ENCODE measurements around the gene XPC.
"Not testable (repeated sequence)": the region's sequence is repeated elsewhere in the genome, so short reads cannot be mapped to it uniquely, and the experiment has no call there.

Gene XPC

GRCh38 chr3:14121859-14122258 lies 56.5 kb downstream of the XPC start:
- H3K27ac ChIP-seq (ENCODE audit: extremely low read depth, low read depth, low read length), result no peak overlapping the region
- H3K4me3 ChIP-seq (ENCODE audit: low read depth, low read length), result no peak overlapping the region
- no peaks in the 10 kb centered on the region for H3K9me3 ChIP-seq (ENCODE audit: control insufficient read depth, insufficient read depth, low read depth, low read length)
- ChIA-PET CTCF (interaction anchor here (0.6 to 1.5 kb wide), 3 partner anchors 33 to 525 kb away, joined by 3 to 4 read pairs (median 3); no protein-coding TSS in a partner anchor), POLR2A (interaction anchor here (0.7 kb wide), 1 partner anchor 133 kb away, joined by 3 read pairs; no protein-coding TSS in a partner anchor)
- peaks cover 4% of the 10 kb centered on the region for H3K4me1 ChIP-seq (ENCODE audit: control insufficient read depth, insufficient read depth, low read length)
- peaks cover 0 to 42% of the 10 kb centered on the region in 2 experiments; a peak in 1 of 3 replicates for H3K36me3 ChIP-seq (ENCODE audit: control insufficient read depth in 2 of 2, insufficient read depth in 1 of 2, low read length in 2 of 2)
- TF ChIP-seq GFI1B (tag by site-specific recombination; IDR thresholded peaks at IDR 0.05) (no peak), ZNF629 (tag by site-specific recombination; IDR thresholded peaks at IDR 0.05) (no peak), TRIM28 (IDR thresholded peaks at IDR 0.05; ENCODE audit: borderline replicate concordance, low read length) (no peak), HOXC10 (CRISPR knock-in tag; IDR thresholded peaks at IDR 0.05) (no peak), ZNF701 (tag by site-specific recombination; IDR thresholded peaks at IDR 0.05) (no peak), ZNF155 (tag by site-specific recombination; IDR thresholded peaks at IDR 0.05) (no peak), FEZF1 (tag by site-specific recombination; IDR thresholded peaks at IDR 0.05) (no peak), ZNF423 (tag by site-specific recombination; IDR thresholded peaks at IDR 0.05) (no peak)

GRCh38 chr3:14120921-14121448 lies 57.4 kb downstream of the XPC start:
- H3K36me3 ChIP-seq (ENCODE audit: control insufficient read depth in 2 of 2, insufficient read depth in 1 of 2, low read length in 2 of 2), result peaks cover 0 to 44% of the 10 kb centered on the region in 2 experiments; a peak in 1 of 3 replicates

DNA sequence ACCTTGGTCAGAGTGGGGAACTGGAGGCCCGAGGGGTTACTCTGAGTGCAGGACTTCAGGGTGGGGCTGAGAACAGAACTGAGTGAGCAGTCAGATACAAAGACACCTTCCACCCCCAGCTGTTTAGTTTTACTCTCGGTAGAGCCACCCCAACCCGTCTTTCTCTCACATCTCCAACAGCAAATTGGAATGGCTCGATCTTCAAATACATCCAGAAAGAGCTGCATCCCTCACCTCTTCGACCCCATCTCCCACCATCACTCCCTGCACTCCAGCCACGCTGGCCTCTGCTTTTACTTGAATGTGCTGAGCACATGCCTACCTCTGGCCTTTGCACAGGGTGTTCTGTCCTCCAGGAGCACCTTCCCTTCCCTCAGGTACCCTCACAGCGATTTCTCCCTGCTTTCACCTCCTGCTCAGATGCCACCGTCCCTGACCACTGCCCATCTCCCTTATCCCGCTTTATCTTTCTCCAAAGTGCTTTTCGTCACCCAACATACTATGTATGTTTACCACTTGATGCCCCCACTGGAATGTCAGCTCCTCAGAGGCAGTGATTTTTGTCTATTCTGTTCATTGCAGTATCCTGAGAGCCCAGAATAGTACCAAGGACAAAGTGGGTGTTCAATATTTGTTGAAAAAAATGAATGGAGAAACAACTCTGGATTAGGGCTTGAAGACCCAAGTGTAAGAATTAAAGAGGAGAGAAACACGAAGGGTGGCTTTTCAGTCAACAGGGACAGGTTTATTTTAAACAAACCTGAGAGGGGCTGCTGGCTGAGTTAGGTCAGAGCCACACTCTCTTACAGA lies 58.1 kb downstream of the XPC start:
- TF ChIP-seq KLF9 (tag by site-specific recombination; IDR thresholded peaks at IDR 0.05; ENCODE audit: low read depth), result no peak
- no peak for TF ChIP-seq TRIM28 (IDR thresholded peaks at IDR 0.05; ENCODE audit: borderline replicate concordance, low read length)
- no peak overlapping the region for H3K27ac ChIP-seq (ENCODE audit: extremely low read depth, low read depth, low read length)
- no peaks in the 10 kb centered on the region for H3K9me3 ChIP-seq (ENCODE audit: control insufficient read depth, insufficient read depth, low read depth, low read length)
- POLR2A ChIA-PET, result no interaction called here
- no peaks in the 10 kb centered on the region; the same call in 1 of the 2 replicates for H3K4me1 ChIP-seq (ENCODE audit: control insufficient read depth, insufficient read depth, low read length)
- CTCF ChIA-PET, result interaction anchor here (1.5 kb wide), 1 partner anchor 223 kb away, joined by 3 read pairs; no protein-coding TSS in a partner anchor
- H3K36me3 ChIP-seq (ENCODE audit: control insufficient read depth in 2 of 2, insufficient read depth in 1 of 2, low read length in 2 of 2), result peaks cover under 1 to 51% of the 10 kb centered on the region in 2 experiments; a peak in 1 of 3 replicates
- H3K4me3 ChIP-seq (ENCODE audit: low read depth, low read length), result no peak overlapping the region

More at GRCh38 chr3:14120921-14121448, 57.4 kb downstream of the XPC start:
- H3K9me3 ChIP-seq (ENCODE audit: control insufficient read depth, insufficient read depth, low read depth, low read length); H3K4me3 ChIP-seq (ENCODE audit: low read depth, low read length); H3K27ac ChIP-seq (ENCODE audit: extremely low read depth, low read depth, low read length); H3K4me1 ChIP-seq (ENCODE audit: control insufficient read depth, insufficient read depth, low read length); POLR2A ChIA-PET: not testable (repeated sequence)
- CTCF ChIA-PET, result interaction anchor here (0.6 to 1.5 kb wide), 2 partner anchors 34 to 224 kb away, joined by 3 read pairs; no protein-coding TSS in a partner anchor

DNA sequence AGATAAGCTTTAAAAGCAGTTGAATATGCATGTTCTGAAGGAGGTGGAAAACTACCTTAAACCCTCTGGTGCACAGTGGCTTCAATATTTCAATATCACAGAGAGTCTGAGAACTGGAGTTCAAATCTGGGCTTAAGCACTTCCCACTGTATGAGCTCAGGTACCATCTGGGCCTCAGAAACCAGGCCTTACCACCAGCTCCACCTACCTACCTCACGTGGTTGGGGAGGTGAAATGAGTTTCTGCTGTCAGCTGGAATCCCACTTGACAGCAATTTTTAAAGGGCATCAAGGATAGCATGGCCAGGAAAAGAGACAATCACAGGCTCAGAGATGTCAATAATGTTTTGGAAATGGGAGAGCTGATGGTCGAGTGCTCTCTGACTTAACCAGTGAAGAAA lies 58.8 kb downstream of the XPC start:
- POLR2A ChIA-PET, result no interaction called here
- Histone ChIP-seq H3K36me3 (ENCODE audit: control insufficient read depth in 2 of 2, insufficient read depth in 1 of 2, low read length in 2 of 2) (peaks cover 4 to 58% of the 10 kb centered on the region in 2 experiments; a peak in 1 of 3 replicates), H3K4me1 (ENCODE audit: control insufficient read depth, insufficient read depth, low read length) (no peaks in the 10 kb centered on the region; the same call in 1 of the 2 replicates), H3K9me3 (ENCODE audit: control insufficient read depth, insufficient read depth, low read depth, low read length) (no peaks in the 10 kb centered on the region), H3K27ac (ENCODE audit: extremely low read depth, low read depth, low read length) (no peak overlapping the region), H3K4me3 (ENCODE audit: low read depth, low read length) (no peak overlapping the region)
- TF ChIP-seq ZBTB1 (tag by site-specific recombination; IDR thresholded peaks at IDR 0.05) (no peak), ZNF223 (tag by site-specific recombination; IDR thresholded peaks at IDR 0.05) (no peak), ZNF488 (tag by site-specific recombination; IDR thresholded peaks at IDR 0.05) (no peak), RBAK (tag by site-specific recombination; IDR thresholded peaks at IDR 0.05) (no peak), KLF10 (tag by site-specific recombination; IDR thresholded peaks at IDR 0.05) (no peak), ZNF2 (tag by site-specific recombination; IDR thresholded peaks at IDR 0.05) (no peak), BCL11A (tag by site-specific recombination; IDR thresholded peaks at IDR 0.05; ENCODE audit: low read depth) (no peak), OVOL3 (tag by site-specific recombination; IDR thresholded peaks at IDR 0.05) (no peak), ZNF248 (tag by site-specific recombination; IDR thresholded peaks at IDR 0.05) (no peak)
- CTCF ChIA-PET, result interaction anchor here (1.4 kb wide), 1 partner anchor 223 kb away, joined by 4 read pairs; no protein-coding TSS in a partner anchor

All from HEK293 (cell line).